ENCODE measurements around the gene DHRSX.
"Not testable (repeated sequence)": the region's sequence is repeated elsewhere in the genome, so short reads cannot be mapped to it uniquely, and the experiment has no call there.

The DHRSX gene

DNA sequence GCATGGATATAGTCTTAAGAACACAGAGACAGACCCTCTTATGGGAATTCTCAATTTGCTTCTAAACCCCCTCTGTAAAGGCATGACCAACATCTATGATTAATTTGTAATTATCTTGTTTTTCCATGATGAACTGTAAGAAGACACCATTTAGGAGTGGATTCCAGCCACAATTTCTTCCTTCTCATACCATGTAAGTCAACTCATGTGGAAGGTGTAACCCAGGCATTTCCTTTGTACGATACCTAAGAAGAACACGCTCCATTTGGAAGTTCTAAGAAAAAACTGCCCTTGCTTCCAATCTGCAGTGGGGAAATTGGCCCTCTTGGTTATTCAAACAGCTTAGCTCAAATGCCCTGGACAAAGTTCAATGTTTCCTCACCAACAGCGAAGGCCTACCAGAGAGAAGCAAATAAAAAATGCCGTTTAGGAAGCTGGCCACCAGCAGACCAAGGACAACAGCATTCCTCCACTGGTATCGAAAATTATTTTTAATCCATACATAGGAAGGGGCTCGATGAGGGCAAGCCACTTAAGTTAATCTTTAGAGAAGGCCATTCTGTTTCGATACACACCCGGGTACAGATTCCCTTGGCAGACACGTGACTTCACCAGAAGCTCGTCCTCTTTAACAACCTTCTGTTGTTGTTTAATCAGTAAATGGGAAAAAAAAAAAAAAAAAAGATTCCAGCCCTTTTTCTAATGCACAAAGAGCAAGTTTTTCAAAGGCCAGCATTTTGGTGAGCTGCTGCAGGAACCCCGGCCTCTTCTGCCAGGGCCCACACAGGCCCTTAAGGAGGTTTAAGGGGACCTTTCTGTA, 2.6 kb downstream of the DHRSX start:
- DNase-seq (ENCODE audit: low spot score): no peak

DNA sequence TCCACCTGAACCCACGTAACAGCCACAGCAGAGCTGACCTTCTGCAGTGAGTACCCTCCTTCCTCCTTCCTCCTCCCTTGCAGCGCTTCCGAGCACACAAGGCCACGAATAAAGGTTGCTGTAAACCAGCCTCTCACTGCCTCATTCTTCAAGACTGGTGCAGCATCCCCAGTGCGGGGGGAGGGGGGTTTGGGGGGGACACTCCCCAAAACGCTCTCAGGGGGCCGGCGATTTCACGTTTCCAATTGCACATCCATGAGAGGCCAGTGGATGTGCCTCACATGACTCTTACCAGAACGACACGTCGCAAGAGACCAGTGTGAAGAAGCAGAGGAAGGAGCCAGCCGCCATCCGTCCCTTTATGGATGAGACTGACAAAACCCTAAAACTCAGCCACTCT, 5.2 kb downstream of the DHRSX start:
- DNase-seq (ENCODE audit: low spot score): no peak

DNA sequence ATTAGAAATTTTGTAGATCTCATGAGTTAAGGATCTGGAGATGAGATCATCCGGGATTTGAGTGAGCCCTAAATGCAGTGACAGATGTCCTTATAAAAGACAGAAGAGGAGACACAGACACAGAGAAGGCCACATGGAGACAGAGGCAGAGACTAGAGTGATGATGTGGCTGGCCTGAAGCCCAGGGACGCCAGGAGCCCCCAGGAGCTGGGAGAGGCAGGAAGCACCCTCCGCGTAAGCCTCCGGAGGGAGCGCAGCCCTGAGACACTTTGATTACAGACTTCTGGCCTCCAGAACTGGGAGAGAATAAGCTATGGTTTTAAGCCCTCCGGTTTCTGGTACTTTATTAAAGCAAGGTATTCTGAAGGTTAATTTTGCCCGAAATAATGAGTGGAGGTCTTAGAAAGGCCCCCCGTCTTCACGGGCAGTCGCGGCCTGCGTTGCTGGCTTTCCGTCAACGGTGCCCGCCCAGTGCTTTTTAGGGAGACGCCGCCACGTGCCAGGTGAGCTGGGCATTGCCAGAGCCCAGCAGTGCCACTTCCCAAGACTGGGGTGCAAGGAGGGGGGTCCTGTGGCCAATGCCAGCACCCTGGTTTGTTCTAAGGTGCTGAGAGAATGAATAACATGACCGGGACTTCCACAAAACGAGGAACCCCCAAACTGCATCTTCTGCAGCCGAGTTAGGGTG, 8.1 kb downstream of the DHRSX start:
- DNase-seq (ENCODE audit: low spot score): no peak

DNA sequence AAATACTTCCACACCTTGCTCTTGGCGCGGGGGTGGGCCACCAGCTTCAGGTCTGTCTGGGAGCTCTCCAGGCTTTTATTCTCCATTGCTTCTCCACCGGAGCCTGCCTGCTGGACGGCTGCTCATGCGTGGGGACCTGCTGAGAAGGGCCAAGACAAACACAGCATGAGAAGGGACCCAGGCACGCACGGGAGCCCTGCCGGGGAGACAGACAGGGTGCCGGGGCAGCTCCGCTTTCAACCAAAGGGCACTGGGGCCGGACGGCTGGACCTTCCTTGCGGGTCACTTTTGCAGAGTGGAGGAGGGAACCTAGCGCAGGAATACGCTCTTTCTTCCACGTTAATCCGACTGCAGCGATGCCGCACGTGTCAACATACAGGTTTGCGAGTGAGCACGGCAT, 10.1 kb downstream of the DHRSX start:
- DNase-seq (ENCODE audit: low spot score): no peak

DNA sequence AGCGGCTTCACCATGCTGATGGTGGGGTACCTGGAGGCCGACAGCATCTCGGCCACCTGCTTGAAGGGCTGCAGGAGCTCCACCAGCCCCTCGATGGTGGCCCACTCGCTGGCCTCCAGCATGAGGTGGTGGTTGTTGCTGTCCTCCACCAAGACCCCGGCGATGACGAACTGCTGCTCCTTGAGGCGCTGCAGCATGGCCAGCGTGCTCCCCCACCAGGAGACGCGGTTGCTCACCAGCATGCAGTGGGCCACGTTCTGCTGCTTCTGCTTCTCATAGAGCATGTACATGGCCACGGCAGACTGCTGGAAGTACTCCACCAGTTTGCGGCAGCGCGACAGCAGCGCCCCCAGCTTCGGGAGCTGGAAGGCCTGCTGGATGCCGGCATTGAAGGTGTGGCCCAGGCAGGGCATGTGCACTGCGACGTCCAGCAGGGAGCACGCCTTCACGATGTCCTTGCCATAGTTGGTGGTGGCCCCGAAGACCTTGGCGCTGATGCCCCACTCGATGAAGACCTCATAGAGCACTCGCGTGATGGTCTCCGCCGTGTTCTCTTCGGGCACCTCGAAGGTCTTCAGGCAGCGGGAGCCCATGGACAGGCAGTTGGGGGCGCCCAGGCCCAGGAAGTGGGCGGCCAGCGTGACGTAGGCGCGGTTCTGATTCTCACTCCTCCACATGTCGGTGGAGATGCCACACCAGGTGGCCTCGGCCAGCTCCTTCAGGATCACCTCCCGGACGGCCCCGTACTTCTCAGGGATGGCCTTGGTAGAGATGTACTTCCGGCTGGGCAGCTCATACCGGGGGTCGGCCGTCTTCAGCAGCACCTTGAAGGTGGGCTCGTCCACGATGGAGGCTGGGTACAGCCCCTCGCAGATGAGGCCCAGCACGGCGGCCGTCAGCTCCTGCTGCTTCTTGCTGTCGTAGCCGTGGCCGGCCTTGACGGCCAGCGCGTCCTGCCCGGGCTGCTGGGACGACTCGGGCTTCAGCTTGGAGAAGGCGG, 11.0 kb downstream of the DHRSX start:
- no peak for DNase-seq (ENCODE audit: low spot score)

DNA sequence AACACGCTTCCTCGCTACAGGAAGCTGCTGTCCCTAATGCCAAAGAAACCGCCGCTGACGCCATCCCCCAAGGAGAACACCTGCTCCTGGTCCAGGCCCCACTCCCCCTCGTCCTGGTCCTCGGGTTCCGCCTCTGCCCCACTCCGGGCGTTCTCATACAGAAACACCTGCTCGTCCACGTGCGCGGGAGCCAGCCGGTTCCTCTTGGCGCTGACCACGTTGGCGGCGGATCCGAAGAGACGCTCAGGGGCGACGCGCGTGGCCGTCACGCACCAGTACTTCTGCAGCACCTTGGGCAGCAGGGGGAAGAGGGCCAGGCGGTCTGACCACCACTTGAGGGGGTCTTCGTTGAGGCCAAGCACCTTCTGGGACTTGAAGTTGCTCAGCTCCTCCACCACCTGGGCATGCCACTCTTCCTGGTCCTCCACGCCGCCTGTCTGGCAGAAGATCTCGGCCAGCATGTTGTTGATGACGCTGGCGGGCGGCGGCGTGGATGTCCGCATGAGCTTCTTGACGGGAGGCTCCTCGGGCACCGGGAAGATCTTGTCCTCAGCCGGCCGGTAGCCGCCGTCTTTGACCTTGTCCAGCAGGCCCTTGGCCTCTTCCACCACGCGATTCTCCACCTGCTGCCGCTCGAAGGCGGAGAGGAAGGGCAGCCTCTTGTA, 12.0 kb downstream of the DHRSX start:
- DNase-seq (ENCODE audit: low spot score): no peak

DNA sequence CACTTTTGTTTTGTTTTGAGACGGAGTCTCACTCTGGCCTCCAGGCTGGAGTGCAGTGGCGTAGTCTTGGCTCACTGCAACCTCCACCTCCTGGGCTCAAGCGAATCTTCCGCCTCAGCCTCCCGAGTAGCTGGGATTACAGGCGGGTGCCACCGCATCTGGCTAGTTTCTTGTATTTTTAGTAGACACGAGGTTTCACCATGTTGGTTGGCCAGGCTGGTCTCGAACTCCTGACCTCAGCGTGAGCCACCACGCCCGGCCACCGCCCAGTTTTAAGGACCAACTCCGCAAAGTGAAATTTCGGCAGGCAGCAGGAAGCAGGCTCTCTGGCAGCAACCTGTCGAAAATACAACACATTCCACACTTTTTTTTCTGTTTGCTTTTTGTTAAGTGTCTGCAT, 13.4 kb downstream of the DHRSX start:
- DNase-seq (ENCODE audit: low spot score): no peak

DNA sequence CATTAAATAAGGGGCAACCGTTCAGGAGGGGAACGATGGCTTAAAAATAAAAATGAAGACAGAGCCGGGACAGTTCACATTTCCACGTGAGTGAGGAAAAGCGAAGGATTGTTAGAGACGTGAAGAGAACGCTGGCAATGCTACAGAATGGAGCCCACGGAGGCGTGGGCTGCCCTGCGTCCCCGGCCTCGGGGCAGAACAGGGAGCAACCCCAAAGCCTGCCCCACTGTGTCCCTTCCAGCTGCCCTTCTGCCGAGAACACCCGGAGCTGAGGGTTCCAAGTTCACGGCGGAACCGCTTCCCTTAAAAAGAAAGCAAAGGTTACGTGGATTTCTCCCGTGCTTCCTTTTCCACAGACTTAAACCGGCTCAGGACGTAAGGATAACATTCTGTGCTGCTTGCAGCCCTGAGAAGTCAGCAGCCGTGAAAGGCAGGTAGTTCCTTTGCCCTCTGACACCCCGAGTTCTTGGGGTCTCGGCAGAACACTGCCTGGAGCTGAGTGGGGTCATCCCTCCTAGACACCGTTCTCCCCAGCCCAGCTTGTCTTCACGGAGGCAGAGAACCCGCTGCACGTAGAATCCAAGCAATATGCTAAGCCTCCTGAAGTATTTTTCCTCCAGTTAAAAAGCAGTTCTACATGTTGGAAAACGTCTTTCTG, 14.2 kb downstream of the DHRSX start:
- no peak for DNase-seq (ENCODE audit: low spot score)

DNA sequence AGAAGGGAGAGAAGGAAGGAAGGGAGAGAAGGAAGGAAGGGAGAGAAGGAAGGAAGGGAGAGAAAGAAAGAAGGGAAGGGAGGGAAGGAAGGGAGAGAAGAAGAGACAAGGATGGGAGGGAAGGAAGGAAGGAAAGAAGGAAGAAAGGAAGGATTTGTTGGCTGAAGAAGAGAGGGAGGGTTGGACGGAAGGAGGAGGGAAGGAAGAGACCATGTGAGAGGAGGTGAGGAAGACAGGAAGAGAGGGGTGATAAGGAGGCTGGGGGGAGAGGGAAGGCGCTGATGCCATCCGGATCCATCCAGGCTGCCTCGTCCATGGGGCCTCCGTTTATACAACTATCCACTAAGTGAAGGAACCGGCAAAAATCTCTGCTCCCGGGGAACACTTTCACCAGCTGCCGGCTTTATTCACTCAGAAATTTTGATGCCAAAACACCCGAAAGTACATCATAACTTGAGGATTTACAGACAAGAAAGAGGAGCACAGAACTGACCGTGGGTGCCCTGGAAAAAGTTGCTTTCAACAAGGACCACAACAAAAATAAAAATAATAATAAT, 14.9 kb downstream of the DHRSX start:
- DNase-seq (ENCODE audit: low spot score): no peak

DNA sequence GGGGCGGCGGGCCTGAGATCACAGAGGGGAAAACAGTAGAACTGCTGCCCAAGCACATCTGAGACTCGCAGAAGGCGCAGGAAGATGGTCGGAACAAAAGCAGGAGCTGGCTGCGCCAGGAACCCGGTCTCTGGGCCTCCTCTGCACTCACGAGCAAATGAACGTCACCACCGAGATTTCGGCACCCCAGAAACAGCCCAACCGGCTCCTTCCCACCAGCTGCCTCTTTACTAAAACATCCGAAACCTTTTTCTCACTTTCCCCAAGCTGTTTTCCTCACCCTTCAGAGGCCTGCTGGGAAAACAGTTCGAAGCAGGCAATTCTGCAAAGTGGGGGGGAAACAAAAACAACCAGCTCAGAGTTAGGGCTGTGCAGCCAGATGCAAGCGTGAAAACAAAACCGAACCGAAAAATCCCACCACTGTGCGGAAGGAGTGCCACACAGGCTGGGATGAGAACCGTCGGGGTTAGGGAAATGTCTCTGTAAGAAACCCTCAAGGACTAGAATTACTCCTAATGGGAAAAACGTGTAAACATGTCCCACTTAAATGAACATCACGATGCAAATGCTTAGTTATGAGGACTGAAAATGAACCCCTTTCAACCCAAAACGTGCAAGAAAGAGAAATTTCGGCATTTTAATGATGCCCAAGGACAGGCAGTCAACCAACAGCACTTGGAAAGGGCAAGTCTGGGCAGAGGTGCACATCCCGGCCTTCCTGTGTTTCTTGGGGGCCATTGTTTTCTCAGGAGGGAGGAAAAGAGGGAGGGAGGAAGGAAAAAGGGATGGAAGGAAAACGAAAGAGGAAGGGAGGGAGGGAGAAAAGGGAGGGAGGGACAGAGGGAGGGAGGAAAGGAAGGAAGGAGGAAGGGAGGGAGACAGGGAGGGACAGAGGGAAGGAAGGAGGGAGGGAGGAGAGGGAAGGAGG, 15.8 kb downstream of the DHRSX start:
- DNase-seq (ENCODE audit: low spot score): peak; percentile 75

DNA sequence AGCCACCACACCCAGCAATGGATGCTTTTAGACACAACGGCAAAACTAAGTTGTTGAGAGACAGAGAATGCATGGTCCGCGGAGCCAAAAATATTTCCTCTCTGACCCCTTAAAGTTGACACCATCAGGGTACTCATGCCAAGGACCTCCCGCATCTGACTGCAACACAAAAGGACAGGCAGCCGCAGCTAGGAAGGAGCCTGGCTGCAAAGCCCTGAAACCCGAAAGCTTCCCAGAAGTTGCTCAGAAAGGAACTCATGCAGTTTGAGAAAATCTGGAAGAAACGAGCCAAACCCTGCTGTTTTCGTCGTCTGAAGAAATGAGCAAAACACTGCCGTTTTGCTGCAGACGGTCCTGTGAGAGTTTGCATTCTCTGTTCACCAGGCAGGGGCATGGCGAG, 16.5 kb downstream of the DHRSX start:
- DNase-seq (ENCODE audit: low spot score): no peak

DNA sequence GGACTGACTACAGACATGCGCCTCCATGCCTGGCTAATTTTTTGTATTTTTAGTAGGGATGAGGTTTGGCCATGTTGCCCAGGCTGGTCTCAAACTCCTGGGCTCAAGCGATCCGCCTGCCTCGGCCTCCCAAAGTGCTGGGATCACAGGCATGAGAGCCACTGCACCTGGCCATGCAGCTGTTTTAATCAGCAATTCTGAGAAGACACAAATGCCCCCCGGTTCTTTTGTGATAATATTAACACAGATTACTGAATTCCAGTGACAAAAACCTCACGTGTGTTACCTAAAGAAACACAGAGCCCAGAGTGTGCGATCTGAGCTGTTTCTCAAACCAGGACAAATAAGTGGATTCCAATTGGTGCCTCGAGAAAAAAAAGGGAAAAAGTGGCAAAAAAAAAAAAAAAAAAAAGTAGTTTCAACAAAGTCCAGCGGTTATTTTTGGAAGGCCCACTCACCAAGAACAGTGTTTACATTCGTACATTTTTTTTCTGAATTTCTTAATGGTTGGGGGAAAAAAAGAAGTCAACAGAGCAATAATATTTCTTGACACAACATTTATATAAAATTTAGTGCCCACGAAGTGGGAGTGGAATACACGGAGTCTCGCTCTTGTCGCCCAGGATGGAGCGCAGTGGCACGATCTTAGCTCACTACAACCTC, 17.2 kb downstream of the DHRSX start:
- no peak for DNase-seq (ENCODE audit: low spot score)

DNA sequence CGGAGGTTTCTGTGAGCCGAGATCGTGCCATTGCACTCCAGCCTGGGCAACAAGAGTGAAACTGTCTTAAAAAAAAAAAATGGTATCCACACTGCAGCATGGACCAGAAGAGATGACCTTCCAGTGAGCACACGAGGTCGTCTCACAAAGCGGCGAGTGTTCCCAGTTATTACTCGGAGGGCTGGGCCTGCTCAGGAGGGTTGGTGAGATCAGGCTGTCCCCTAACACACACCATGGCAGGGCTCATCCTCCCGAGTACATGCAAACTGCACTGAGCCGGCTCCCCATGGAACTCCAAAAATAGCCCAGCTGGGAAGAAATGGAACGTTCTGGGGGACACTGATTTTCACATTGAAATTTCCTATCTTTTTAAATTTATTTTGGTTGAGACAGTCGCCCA, 19.2 kb downstream of the DHRSX start:
- not testable (repeated sequence) for DNase-seq (ENCODE audit: low spot score)

DNA sequence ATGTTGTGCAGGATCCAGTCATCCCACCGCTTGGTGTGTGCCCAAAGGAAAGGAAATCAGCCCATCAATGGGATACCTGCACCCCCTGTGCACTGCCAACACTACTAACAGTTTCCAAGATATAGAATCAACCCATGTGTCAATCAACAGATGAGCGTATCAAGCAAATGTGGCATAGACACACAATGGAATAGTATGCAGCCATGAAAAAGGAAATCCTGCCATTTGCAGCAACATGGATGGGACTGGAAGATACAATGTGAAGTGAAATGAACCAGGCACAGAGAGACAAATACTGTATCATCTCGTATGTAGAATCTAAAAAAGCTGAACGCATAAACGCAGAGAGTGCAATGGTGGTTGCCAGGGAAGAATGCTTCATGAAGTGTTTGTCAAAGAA, 20.8 kb downstream of the DHRSX start:
- not testable (repeated sequence) for DNase-seq (ENCODE audit: low spot score)

DNA sequence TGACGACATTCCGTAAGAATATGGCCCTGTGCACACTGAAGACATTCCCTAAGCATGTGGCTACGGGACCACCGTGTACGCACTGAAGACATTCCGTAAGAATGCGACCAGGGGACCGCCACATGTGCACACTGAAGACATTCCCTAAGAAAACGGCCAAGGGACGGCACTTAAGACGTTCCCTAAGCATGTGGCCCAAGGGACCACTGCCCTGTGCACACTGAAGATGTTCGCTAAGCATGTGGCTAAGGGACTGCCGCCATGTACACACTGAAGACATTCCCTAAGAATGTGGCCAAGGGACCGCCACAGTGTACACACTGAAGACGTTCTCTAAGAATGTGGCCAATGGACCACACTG, 21.4 kb downstream of the DHRSX start:
- no peak for DNase-seq (ENCODE audit: low spot score)

DNA sequence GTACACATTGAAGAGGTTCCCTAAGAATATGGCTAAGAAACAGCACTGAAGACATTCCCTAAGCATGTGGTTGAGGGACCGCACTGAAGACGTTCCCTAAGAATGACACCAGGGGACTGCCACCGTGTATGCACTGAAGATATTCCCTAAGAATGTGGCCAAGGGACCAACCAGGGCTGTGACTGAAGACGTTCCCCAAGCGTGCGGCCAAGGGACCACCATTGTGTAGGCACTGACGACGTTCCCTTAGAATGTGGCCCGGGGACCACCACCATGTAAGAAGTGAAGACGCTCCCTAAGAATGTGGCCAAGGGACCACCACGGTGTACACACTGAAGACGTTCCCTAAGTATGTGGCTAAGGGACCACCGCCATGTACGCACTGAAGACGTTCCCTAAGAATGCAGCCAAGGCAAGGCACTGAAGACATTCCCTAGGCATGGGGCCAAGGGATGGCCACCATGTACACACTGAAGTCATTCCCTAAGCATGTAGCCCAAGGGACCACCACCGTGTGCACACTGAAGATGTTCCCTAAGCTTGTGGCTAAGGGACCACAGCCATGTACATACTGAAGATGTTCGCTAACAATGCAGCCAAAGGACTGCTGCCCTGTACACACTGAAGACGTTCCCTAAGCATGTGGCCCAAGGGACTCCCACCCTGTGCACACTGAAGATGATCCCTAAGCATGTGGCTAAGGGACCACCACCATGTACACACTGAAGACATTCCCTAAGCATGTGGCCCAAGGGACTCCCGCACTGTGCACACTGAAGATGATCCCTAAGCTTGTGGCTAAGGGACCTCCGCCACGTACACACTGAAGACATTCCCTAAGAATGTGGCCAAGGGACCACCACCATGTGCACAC, 22.0 kb downstream of the DHRSX start:
- no peak for DNase-seq (ENCODE audit: low spot score)

DNA sequence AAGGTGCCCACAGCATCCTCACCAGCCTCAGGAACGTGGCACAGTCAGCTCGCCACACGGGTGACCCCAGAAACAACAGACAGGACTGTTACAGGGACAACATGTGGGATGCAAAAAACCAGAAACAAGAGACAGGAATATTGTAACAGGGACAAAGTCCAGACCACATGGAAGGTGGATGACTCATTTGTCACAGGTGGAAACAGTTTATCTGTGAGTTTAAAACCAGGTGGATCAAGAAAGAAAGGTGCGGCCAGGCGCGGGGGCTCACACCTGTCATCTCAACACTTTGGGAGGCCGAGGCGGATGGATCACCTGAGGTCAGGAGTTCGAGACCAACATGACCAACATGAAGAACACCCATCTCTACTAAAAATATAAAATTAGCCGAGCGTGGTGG, 23.5 kb downstream of the DHRSX start:
- DNase-seq (ENCODE audit: low spot score): not testable (repeated sequence)

DNA sequence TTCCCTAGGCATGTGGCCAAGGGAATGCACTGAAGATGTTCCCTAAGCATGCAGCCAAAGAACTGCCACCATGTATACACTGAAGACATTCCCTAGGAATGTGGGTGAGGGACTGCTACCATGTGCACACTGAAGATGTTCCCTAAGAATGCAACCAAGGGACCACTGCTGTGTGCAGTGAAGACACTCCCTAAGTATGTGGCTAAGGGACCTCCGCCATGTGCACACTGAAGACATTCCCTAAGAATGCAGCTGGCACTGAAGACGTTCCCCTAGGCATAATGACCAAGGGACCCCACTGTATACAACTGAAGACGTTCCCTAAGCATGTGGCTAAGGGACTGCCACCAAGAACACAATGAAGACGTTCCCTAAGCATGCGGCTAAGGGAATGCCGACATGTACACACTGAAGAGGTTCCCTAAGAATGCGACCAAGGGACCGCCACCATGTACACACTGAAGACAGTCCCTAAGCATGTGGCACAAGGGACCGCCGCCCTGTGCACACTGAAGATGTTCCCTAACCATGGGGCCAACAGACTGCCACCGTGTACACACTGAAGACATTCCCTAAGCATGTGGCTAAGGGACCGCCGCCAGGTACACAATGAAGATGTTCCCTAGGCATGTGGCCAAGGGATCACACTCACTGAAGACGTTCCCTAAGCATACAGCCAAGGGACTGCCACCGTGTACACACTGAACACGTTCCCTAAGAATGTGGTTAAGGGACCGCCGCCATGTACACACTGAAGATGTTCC, 25.6 kb downstream of the DHRSX start:
- no peak for DNase-seq (ENCODE audit: low spot score)
